ENCODE data around the gene TRIM54. TPM values are rescaled to one million over a fixed set of nuclear protein-coding genes. Genes with fewer than 3 reads are reported as not detected.

TRIM54 gene
- total and polyA plus RNA-seq, 2 of the 4 experiments (the other 2 are of a cell fraction): 0.15 TPM; not detected in 1

GRCh38 chr2:27236626-27237025, 45.6 kb upstream of the TRIM54 start:
- ChIA-PET POLR2A (ENCODE audit: unreplicated experiment) (no interaction called here), CTCF (no interaction called here)
- Histone ChIP-seq H4K20me1 (ENCODE audit: insufficient read depth, low read length) (no peaks in the 10 kb centered on the region; the same call in 1 of the 2 replicates), H3K18ac (ENCODE audit: low read depth, low read length) (no peak overlapping the region), H3K36me3 (ENCODE audit: control insufficient read depth, insufficient read depth, low read length) (peaks cover 89% of the 10 kb centered on the region), H2AK5ac (ENCODE audit: low read depth, low read length) (no peak overlapping the region), H3K4me2 (ENCODE audit: low read depth, low read length) (no peak overlapping the region), H4K5ac (ENCODE audit: low read depth, low read length) (no peak overlapping the region), H2BK20ac (ENCODE audit: low read depth, low read length) (no peak overlapping the region), H3K23ac (ENCODE audit: low read depth, low read length) (no peak overlapping the region), H3K14ac (replicated peaks; ENCODE audit: low read depth, low read length) (no peak overlapping the region), H3K9me3 (ENCODE audit: control insufficient read depth, insufficient read depth, low read length) (no peaks in the 10 kb centered on the region), H4K91ac (ENCODE audit: insufficient read depth, low read depth, low read length) (no peak overlapping the region), H3K79me1 (ENCODE audit: low read depth in 1 of 2, low read length in 2 of 2) (no peaks in the 10 kb centered on the region; a peak in 1 of 4 replicates), H3K4ac (ENCODE audit: low read depth, low read length) (no peak overlapping the region), H3K4me3 (ENCODE audit: insufficient read depth, low read depth, low read length) (no peak overlapping the region), H3K9ac (ENCODE audit: low read depth, low read length) (no peak overlapping the region), H3K9me1 (ENCODE audit: insufficient read depth, low read length) (no peaks in the 10 kb centered on the region; the same call in 1 of the 2 replicates), H2BK120ac (ENCODE audit: low read depth, low read length) (no peak overlapping the region), H2BK15ac (ENCODE audit: low read depth, low read length) (no peak overlapping the region), H2AFZ (replicated peaks; ENCODE audit: low read length, poor library complexity) (no peak overlapping the region), H3K4me1 (ENCODE audit: control insufficient read depth, insufficient read depth, low read length) (no peaks in the 10 kb centered on the region), H3K27me3 (ENCODE audit: control insufficient read depth, insufficient read depth, low read length) (no peaks in the 10 kb centered on the region), H2BK5ac (ENCODE audit: low read depth, low read length, poor library complexity, severe bottlenecking) (no peak overlapping the region), H4K8ac (ENCODE audit: low read depth in 2 of 2, low read length in 2 of 2) (no peak overlapping the region), H2AK9ac (replicated peaks; ENCODE audit: low read depth, low read length, poor library complexity) (no peak overlapping the region), H3K27ac (ENCODE audit: insufficient read depth, low read length) (no peak overlapping the region), H3K56ac (ENCODE audit: extremely low read depth, insufficient read depth, low read length) (no peak overlapping the region)
- no CpG with 5 or more reads among the region's 3 CpGs for WGBS, 2 experiments (ENCODE audit: extremely low coverage in 2 of 2, insufficient read length in 1 of 2)
- no TSS peak for BruUV-seq (replicated peaks)
- dilution Hi-C loops (cut with HindIII; ENCODE audit: low sequenced_read_pairs, unreplicated experiment) (no loop called here), intact Hi-C loops (cut with micrococcal nuclease) (no loop called here), in situ Hi-C loops (cut with MboI; ENCODE audit: low sequenced_read_pairs) (no loop called here)
- TF ChIP-seq MAZ (IDR thresholded peaks at IDR 0.05; ENCODE audit: borderline replicate concordance, low read depth, low read length) (no peak), MAFK (IDR thresholded peaks at IDR 0.05; ENCODE audit: low read depth, low read length) (no peak), SMC3 (IDR thresholded peaks at IDR 0.05; ENCODE audit: low read depth, low read length) (no peak), ELK1 (IDR thresholded peaks at IDR 0.05; ENCODE audit: borderline replicate concordance, low read depth, low read length) (no peak), NFE2L2 (IDR thresholded peaks at IDR 0.05; ENCODE audit: low read depth, low read length) (no peak), CTCF (conservative IDR thresholded peaks at IDR 0.05; ENCODE audit: low read depth, low read length) (no peak)
- ATAC-seq (ENCODE audit: low read depth) (no peak), DNase-seq (no peak)

All from IMR-90 (cell line).